Fibroblast of pulmonary artery (primary cell): ENCODE data around the gene SLC39A11.
A peak's percentile ranks its signal among the peaks of the same experiment; 100 is the strongest.
"Not testable (repeated sequence)": the region's sequence is repeated elsewhere in the genome, so short reads cannot be mapped to it uniquely, and the experiment has no call there.

Experiments used
- DNase-seq: peaks from one replicate; pipeline ENCODE4 v3.0.0-alpha.2; 2010; ENCODE audit warnings: low read depth
- H3K4me3 ChIP-seq: replicated peaks from 2 replicates; pipeline ENCODE4 v1.5.1; 2011; ENCODE audit warnings: low read depth, mild to moderate bottlenecking, control low read depth, low read length, moderate library complexity
- CTCF ChIP-seq: IDR thresholded peaks from 2 replicates; pipeline ENCODE4 v1.5.1; 2011; ENCODE audit warnings: mild to moderate bottlenecking, control low read depth, low read length, inconsistent platforms; ENCODE audit errors: missing control alignments

The SLC39A11 gene

GRCh38 chr17:72829883-72830282 is 262.6 kb downstream of the SLC39A11 start:
- H3K4me3 ChIP-seq, result no peak overlapping the region
- no peak for DNase-seq
- no peak for TF ChIP-seq CTCF

GRCh38 chr17:72826602-72827001 is 265.9 kb downstream of the SLC39A11 start:
- DNase-seq, result peak; percentile 24
- TF ChIP-seq CTCF, result no peak
- H3K4me3 ChIP-seq, result no peak overlapping the region

GRCh38 chr17:72826059-72826458 is 266.4 kb downstream of the SLC39A11 start:
- DNase-seq, H3K4me3 ChIP-seq: not testable (repeated sequence)

DNA sequence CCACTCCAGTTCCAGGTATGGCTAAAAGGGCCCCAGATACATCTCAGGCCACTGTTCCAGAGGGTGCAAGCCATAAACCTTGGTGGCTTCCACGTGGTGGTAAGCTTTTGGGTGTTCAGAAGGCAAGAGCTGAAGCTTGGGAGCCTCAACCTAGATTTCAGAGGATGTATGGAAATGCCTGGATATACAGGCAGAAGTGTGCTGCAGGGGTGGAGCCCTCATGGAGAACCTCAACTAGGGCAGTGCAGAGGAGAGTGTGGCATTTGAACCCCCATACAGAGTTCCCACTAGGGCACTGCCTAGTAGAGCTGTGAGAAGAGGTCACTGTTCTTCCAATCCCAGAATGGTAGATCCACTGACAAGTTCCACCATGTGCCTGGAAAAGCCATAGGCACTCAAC is 267.3 kb downstream of the SLC39A11 start:
- no peak for DNase-seq
- TF ChIP-seq CTCF, result no peak
- H3K4me3 ChIP-seq, result no peak overlapping the region

GRCh38 chr17:72824267-72824666 is 268.2 kb downstream of the SLC39A11 start:
- not testable (repeated sequence) for H3K4me3 ChIP-seq

DNA sequence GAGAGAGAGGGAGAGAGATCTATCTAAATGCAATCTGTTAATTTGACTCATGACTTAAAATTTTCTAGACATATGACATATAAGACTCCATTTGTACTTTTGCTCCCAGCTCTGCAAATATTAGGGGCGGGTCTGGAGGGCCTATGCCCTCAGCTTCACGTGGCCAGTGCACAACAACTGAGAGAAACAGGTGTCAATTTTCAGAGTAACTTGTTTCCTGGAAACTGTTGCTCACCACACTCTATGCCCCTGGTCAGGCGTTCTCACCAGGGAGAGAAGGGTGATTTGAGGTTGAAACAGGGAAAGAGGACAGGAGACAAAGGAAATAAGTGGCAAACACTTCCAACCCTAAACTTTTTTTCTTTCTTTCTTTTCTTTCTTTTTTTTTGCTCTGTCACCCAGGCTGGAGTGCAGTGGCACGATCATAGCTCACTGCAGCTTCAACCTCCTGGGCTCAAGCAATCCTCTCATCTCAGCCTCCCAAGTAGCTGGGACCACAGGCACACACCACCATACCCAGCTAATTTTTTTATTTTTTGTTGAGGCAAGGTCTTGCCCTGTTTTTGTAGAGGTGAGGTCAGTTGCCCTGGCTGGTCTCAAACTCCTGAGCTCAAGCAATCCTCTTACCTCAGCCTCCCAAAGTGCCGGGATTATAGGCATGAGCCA is 270.0 kb downstream of the SLC39A11 start:
- TF ChIP-seq CTCF, result no peak
- no peak for DNase-seq
- H3K4me3 ChIP-seq, result no peak overlapping the region

More at GRCh38 chr17:72824267-72824666, 268.2 kb downstream of the SLC39A11 start:
- DNase-seq, result not testable (repeated sequence)

- TF ChIP-seq CTCF, result no peak
These were observed 276.1 kb downstream of the SLC39A11 start for GRCh38 chr17:72816406-72816805.

DNA sequence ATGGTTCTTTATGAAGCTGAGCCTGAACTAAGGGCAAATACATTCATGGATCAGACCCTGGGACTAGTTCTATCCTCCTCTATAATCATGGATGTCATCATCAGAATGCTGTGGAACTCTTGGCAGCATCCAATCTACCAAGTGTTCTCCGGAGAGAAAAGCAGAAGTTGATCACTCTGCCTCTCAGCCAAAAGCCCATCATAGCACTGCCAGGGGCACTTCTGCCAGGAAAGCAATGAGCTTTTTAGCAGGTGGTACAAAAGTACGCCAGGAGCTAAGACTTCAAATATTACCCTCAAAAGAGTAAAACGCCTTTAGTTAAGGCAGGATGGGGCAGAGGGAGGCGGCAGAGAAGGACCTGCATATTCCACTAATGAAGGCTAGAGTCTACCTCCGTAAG is 279.0 kb downstream of the SLC39A11 start:
- no peak overlapping the region for H3K4me3 ChIP-seq
- TF ChIP-seq CTCF, result no peak
- no peak for DNase-seq

More at GRCh38 chr17:72816406-72816805, 276.1 kb downstream of the SLC39A11 start:
- no peak for DNase-seq
- no peak overlapping the region for H3K4me3 ChIP-seq
